Measurements from ENCODE around the gene CIRBP.

DNA sequence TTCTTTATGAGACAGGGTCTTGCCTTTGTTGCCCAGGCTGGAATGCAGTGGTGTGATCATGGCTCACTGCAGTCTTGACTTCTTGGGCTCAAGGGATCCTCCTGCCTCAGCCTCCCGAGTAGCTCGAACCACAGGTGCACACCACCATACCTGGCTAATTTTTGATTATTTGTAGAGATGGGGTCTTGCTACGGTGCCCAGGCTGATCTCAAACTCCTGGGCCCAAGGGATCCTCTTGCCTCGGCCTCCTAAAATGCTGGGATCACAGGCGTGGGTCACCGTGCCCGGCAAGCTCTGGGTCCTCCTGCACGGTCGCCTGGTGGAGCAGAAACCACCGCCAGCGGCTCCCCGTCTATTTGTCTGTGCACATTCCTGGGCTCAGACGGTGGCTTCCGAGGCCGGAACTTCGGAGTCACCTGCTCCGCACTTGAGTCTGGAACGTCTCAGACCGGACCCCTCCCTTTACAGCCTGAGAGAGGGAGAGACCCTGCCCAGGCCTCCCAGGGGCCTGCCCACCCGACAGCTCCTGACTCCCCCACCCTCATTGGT is 38.7 kb downstream of the CIRBP start:
- TF ChIP-seq HOXA7 (CRISPR knock-in tag; IDR thresholded peaks at IDR 0.05) (no peak), GABPA (IDR thresholded peaks at IDR 0.05; ENCODE audit: low read depth, low read length) (no peak), GABPA (CRISPR knock-in tag; IDR thresholded peaks at IDR 0.05; ENCODE audit: low read depth) (no peak), ZSCAN22 (CRISPR knock-in tag; IDR thresholded peaks at IDR 0.05) (no peak), POLR2AphosphoS5 (IDR thresholded peaks at IDR 0.05; ENCODE audit: low read depth, low read length) (no peak), SIX1 (CRISPR knock-in tag; IDR thresholded peaks at IDR 0.05; ENCODE audit: borderline replicate concordance) (no peak), CBFB (CRISPR knock-in tag; IDR thresholded peaks at IDR 0.05) (no peak), MAF1 (CRISPR knock-in tag; IDR thresholded peaks at IDR 0.05; ENCODE audit: borderline replicate concordance) (no peak), HNRNPLL (IDR thresholded peaks at IDR 0.05; ENCODE audit: low read depth, low read length, poor library complexity, severe bottlenecking) (no peak), DNMT3B (CRISPR knock-in tag; conservative IDR thresholded peaks at IDR 0.05) (no peak), RAD21 (CRISPR knock-in tag; IDR thresholded peaks at IDR 0.05) (no peak), HNRNPL (IDR thresholded peaks at IDR 0.05; ENCODE audit: low read depth, low read length) (no peak), RBM22 (optimal IDR thresholded peaks at IDR 0.05; ENCODE audit: low read length) (no peak), CHD2 (IDR thresholded peaks at IDR 0.05; ENCODE audit: low read depth, low read length) (no peak)
- TF ChIP-seq, protein P1, sequence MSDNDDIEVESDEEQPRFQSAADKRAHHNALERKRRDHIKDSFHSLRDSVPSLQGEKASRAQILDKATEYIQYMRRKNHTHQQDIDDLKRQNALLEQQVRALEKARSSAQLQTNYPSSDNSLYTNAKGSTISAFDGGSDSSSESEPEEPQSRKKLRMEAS (IDR thresholded peaks at IDR 0.05) = no peak

Measured in HepG2 (cell line).